WI38 (cell line): Measurements from ENCODE around the gene CFAP410.

Source experiments
- H3K4me3 ChIP-seq: 2 replicates; pipeline ENCODE4 v1.5.1; 2011; ENCODE audit warnings: low read depth, mild to moderate bottlenecking, control low read depth, low read length
- TF ChIP-seq, protein P1 (sequence below): IDR thresholded peaks from 2 replicates; pipeline ENCODE4 v1.5.1; 2012; ENCODE audit warnings: low read depth, mild to moderate bottlenecking, control low read depth, low read length

CFAP410 gene

DNA sequence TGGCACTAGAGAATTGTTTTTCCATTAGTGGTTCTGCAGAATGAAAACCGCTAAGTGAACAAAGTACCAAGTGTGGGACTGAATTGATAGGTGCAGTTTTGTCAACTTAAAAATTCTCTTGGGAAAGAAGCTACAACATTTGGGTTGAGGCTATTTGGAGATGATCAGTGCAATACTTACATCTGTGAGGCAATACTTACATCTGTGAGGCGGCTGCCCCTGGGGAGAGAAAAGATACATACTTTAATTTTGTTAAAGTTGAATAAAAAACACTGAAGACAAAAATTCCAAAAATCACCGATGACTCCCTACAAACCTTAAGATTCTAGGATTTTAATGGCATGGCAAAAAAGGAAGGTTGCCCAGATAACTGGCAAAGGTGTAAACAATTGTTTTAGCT, 1.7 kb downstream of the CFAP410 start:
- TF ChIP-seq, protein P1, sequence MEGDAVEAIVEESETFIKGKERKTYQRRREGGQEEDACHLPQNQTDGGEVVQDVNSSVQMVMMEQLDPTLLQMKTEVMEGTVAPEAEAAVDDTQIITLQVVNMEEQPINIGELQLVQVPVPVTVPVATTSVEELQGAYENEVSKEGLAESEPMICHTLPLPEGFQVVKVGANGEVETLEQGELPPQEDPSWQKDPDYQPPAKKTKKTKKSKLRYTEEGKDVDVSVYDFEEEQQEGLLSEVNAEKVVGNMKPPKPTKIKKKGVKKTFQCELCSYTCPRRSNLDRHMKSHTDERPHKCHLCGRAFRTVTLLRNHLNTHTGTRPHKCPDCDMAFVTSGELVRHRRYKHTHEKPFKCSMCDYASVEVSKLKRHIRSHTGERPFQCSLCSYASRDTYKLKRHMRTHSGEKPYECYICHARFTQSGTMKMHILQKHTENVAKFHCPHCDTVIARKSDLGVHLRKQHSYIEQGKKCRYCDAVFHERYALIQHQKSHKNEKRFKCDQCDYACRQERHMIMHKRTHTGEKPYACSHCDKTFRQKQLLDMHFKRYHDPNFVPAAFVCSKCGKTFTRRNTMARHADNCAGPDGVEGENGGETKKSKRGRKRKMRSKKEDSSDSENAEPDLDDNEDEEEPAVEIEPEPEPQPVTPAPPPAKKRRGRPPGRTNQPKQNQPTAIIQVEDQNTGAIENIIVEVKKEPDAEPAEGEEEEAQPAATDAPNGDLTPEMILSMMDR: no peak
- H3K4me3 ChIP-seq: no peak overlapping the region

GRCh38 chr21:44335266-44336059, 3.7 kb downstream of the CFAP410 start:
- no peak overlapping the region for H3K4me3 ChIP-seq
- TF ChIP-seq, protein P1: no peak

- H3K4me3 ChIP-seq: no peak overlapping the region
- TF ChIP-seq, protein P1: no peak
These were observed 4.7 kb downstream of the CFAP410 start for GRCh38 chr21:44334329-44335030.

GRCh38 chr21:44333509-44334328, 5.5 kb downstream of the CFAP410 start:
- H3K4me3 ChIP-seq: no peak overlapping the region
- TF ChIP-seq, protein P1: no peak

- TF ChIP-seq, protein P1: no peak
- H3K4me3 ChIP-seq: no peak overlapping the region
These were observed 6.2 kb downstream of the CFAP410 start for GRCh38 chr21:44332965-44333364.

DNA sequence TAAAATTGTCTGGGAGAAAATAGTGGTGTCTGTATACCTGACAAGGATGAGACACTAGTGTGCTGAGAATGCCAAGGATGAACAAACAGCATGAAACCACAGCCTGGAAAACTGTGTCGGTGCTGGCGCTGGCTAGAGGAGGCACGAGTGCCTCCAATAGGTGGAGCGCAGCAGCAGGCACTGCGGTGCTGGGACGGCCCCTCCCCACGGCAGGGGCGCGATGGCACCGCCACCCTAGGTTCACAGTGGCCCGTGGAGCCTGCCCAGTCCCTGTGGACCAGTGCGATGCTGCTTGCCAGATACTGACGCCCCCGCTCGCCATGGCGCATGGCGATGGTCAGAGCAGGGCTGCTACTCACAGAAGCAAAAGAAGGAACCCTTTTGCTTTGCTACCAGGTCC, 6.8 kb downstream of the CFAP410 start:
- H3K4me3 ChIP-seq: no peak overlapping the region
- TF ChIP-seq, protein P1: no peak
